Bronchial epithelial cell (primary cell): ENCODE data around the gene GRK1. TPM values are rescaled to one million over a fixed set of nuclear protein-coding genes. Genes with fewer than 3 reads are reported as not detected.

Source experiments
- DNase-seq: peaks from one replicate; pipeline ENCODE4 v3.0.0-alpha.2; 2010; ENCODE audit warnings: low read depth
- FAIRE-seq: peaks from 2 replicates; lab custom pipeline; 2011; peaks lifted over from hg19 to GRCh38; lab: Jason Lieb, UNC
- H3K27me3 ChIP-seq: 2 replicates; pipeline ENCODE4 v1.5.1; 2011; ENCODE audit warnings: low read length; ENCODE audit not compliant: control insufficient read depth, insufficient read depth
- H3K36me3 ChIP-seq: 2 replicates; pipeline ENCODE4 v1.5.1; 2011; ENCODE audit warnings: low read length; ENCODE audit not compliant: control insufficient read depth, insufficient read depth
- H3K4me3 ChIP-seq: 2 replicates; pipeline ENCODE4 v1.5.1; 2011; ENCODE audit warnings: mild to moderate bottlenecking, low read depth, low read length, control low read depth
- CTCF ChIP-seq: IDR thresholded peaks from 2 replicates; pipeline ENCODE4 v1.5.1; 2011; ENCODE audit warnings: mild to moderate bottlenecking, moderate library complexity, low read length, control low read depth, inconsistent platforms; ENCODE audit not compliant: insufficient read depth, severe bottlenecking
- total RNA-seq: library from RNA; depleted of rRNA; stranded (reverse); fragments of >200 nt; gene quantifications from 2 replicates; pipeline ENCODE4 v1.2.1, GENCODE V29; 2014

GRK1 gene
- total RNA-seq, 1 donor from 2014 or later, result not detected

GRCh38 chr13:113635048-113635420 lies 32.0 kb upstream of the GRK1 start:
- no peaks in the 10 kb centered on the region for H3K27me3 ChIP-seq
- FAIRE-seq, result no peak
- no peak for DNase-seq
- H3K36me3 ChIP-seq, result peaks cover 40% of the 10 kb centered on the region
- no peak for TF ChIP-seq CTCF
- no peak overlapping the region for H3K4me3 ChIP-seq

GRCh38 chr13:113635709-113636108 lies 31.3 kb upstream of the GRK1 start:
- FAIRE-seq, result no peak
- H3K4me3 ChIP-seq, result no peak overlapping the region
- peaks cover 43% of the 10 kb centered on the region for H3K36me3 ChIP-seq
- DNase-seq, result no peak
- no peak for TF ChIP-seq CTCF
- no peaks in the 10 kb centered on the region for H3K27me3 ChIP-seq

- FAIRE-seq (no peak), DNase-seq (no peak)
- no peak overlapping the region for H3K4me3 ChIP-seq
- TF ChIP-seq CTCF, result no peak
- no peaks in the 10 kb centered on the region for H3K27me3 ChIP-seq
- H3K36me3 ChIP-seq, result peaks cover 42% of the 10 kb centered on the region
Observed at GRCh38 chr13:113636266-113636963, 30.6 kb upstream of the GRK1 start.

GRCh38 chr13:113637262-113638160 lies 29.5 kb upstream of the GRK1 start:
- H3K36me3 ChIP-seq, result peaks cover 35% of the 10 kb centered on the region
- no peak for TF ChIP-seq CTCF
- no peak overlapping the region for H3K4me3 ChIP-seq
- peak; percentile 84 for FAIRE-seq
- H3K27me3 ChIP-seq, result no peaks in the 10 kb centered on the region
- DNase-seq, result no peak

- peaks cover 32% of the 10 kb centered on the region for H3K36me3 ChIP-seq
Observed at GRCh38 chr13:113638173-113638746, 28.8 kb upstream of the GRK1 start.

More at GRCh38 chr13:113638173-113638746, 28.8 kb upstream of the GRK1 start:
- FAIRE-seq, result no peak
- Histone ChIP-seq H3K27me3 (no peaks in the 10 kb centered on the region), H3K4me3 (no peak overlapping the region)
- no peak for DNase-seq
- TF ChIP-seq CTCF, result no peak
